K562 (cell line): ENCODE measurements around the gene PFKP. TPM values are rescaled to one million over a fixed set of nuclear protein-coding genes. Genes with fewer than 3 reads are reported as not detected.

ENCODE experiments used
- ETS1 ChIP-seq: conservative IDR thresholded peaks from 2 replicates; pipeline ENCODE4 v1.6.1; 2011; ENCODE audit warnings: low read depth, mild to moderate bottlenecking, low read length; ENCODE audit not compliant: control insufficient read depth
- HBP1 ChIP-seq: fragments of 450-650 bp; formaldehyde crosslinking; IDR thresholded peaks from 2 replicates; pipeline ENCODE4 v1.4.0; 2022; ENCODE audit warnings: missing genetic modification characterization
- HDAC6 ChIP-seq: IDR thresholded peaks from 2 replicates; pipeline ENCODE4 v1.6.1; 2012; ENCODE audit warnings: low read depth, mild to moderate bottlenecking, control low read depth, inconsistent platforms, low read length, moderate library complexity
- HDGF ChIP-seq: fragments of 450-650 bp; IDR thresholded peaks from 2 replicates; pipeline ENCODE4 v1.6.1; 2016
- SP1 ChIP-seq: sonication (generic); formaldehyde crosslinking; IDR thresholded peaks from 2 replicates; pipeline ENCODE4 v1.8.1; 2022; ENCODE audit warnings: mild to moderate bottlenecking, missing genetic modification reagents
- ZEB2 ChIP-seq: fragments of 450-650 bp; IDR thresholded peaks from 2 replicates; pipeline ENCODE4 v1.6.1; 2016
- polyA plus RNA-seq, 8 experiments: library from polyadenylated mRNA; depleted of rRNA in 4 of 8; stranded (reverse) in 5 of 8; unstranded in 3 of 8; fragments of >200 nt; fragmentation: Nextera tagmentation in 2 of 8; fragmentation: Illumina TruSeq in 1 of 8; extraction: Ambion mirVana in 2 of 8; extraction: Trizol in 1 of 8; gene quantifications; 2 replicates each; pipeline versions ENCODE4 v1.2.1 to v1.2.3, GENCODE V29; 2011 to 2014; ENCODE audit warnings: inconsistent platforms in 1 of 8, missing spikeins in 1 of 8
- total RNA-seq, 7 experiments: library from RNA; depleted of rRNA in 6 of 7; stranded (reverse); fragments of >200 nt in 6 of 7; fragmentation: Illumina TruSeq in 2 of 7; extraction: Trizol in 2 of 7; gene quantifications; 2 replicates each; pipeline versions ENCODE4 v1.2.1 to v1.2.3, GENCODE V29; 2011 to 2021; ENCODE audit warnings: low replicate concordance in 1 of 7
- TF ChIP-seq, protein P1 (sequence below): sonication (generic); formaldehyde crosslinking; IDR thresholded peaks from 2 replicates; pipeline ENCODE4 v1.8.0; 2022; ENCODE audit warnings: mild to moderate bottlenecking, missing genetic modification reagents
- TF ChIP-seq, protein P2 (sequence below): IDR thresholded peaks from 3 replicates; pipeline ENCODE4 v1.6.1; 2011; ENCODE audit warnings: borderline replicate concordance, mild to moderate bottlenecking, moderate library complexity; ENCODE audit not compliant: insufficient read length; ENCODE audit errors: extremely low read depth
- TF ChIP-seq, protein P3 (sequence below): fragments of 200-800 bp; sonication (Bioruptor generic); IDR thresholded peaks from 2 replicates; pipeline ENCODE4 v1.6.1; 2017; ENCODE audit warnings: missing genetic modification characterization, missing compliant biosample characterization
- TF ChIP-seq, protein P4 (sequence below): fragments of 450-650 bp; formaldehyde crosslinking; IDR thresholded peaks from 2 replicates; pipeline ENCODE4 v1.4.0; 2022; ENCODE audit warnings: missing genetic modification characterization

The PFKP gene
- total and polyA plus RNA-seq, 9 of the 15 experiments (the other 6 are each of a cell fraction or from before 2014, with no cell fraction given): 23.5 to 116 (median 62.1) TPM

DNA sequence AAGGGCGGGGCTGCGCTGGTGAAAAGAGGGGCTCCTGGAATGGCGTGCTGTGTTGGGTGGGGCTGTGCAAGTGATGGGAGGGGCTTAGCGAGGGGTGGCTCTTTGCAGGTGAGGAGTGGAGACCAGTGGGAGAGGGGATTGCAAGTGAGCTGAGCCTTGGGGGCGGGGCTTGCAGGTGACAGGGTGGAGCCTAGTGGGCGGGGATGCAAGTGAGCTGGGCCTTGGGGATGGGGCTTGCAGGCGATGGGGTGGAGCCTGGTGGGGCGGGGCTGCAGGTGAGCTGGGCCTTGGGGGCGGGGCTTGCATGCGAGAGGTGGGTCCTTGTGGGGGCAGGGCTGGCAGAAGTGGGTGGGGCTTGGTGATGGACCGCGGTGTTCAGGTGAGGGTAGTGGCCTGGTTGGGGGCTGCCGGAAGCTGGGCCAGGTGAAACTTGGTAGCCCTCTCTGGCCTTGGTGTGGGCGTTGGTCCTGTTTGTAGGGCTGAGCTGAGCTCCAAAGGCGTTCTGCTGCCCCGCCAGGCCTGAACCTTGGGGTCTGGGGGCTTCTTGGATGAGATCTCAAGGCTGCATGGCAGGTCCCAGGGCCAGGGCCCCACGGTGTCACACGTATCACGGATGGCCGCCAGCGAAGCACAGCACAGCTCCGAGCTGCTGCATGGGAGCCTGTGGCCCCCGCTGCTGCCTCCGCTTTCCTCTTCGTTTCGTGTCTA lies 106.0 kb downstream of the PFKP start (continued):
- TF ChIP-seq, protein P1, sequence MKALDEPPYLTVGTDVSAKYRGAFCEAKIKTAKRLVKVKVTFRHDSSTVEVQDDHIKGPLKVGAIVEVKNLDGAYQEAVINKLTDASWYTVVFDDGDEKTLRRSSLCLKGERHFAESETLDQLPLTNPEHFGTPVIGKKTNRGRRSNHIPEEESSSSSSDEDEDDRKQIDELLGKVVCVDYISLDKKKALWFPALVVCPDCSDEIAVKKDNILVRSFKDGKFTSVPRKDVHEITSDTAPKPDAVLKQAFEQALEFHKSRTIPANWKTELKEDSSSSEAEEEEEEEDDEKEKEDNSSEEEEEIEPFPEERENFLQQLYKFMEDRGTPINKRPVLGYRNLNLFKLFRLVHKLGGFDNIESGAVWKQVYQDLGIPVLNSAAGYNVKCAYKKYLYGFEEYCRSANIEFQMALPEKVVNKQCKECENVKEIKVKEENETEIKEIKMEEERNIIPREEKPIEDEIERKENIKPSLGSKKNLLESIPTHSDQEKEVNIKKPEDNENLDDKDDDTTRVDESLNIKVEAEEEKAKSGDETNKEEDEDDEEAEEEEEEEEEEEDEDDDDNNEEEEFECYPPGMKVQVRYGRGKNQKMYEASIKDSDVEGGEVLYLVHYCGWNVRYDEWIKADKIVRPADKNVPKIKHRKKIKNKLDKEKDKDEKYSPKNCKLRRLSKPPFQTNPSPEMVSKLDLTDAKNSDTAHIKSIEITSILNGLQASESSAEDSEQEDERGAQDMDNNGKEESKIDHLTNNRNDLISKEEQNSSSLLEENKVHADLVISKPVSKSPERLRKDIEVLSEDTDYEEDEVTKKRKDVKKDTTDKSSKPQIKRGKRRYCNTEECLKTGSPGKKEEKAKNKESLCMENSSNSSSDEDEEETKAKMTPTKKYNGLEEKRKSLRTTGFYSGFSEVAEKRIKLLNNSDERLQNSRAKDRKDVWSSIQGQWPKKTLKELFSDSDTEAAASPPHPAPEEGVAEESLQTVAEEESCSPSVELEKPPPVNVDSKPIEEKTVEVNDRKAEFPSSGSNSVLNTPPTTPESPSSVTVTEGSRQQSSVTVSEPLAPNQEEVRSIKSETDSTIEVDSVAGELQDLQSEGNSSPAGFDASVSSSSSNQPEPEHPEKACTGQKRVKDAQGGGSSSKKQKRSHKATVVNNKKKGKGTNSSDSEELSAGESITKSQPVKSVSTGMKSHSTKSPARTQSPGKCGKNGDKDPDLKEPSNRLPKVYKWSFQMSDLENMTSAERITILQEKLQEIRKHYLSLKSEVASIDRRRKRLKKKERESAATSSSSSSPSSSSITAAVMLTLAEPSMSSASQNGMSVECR (CRISPR knock-in tag): peak; percentile 35; the same call in 1 of the 2 replicates
- 0 out of 2 replicates have a peak, but pooled peaks have one; percentile 9 for TF ChIP-seq HBP1
- TF ChIP-seq, protein P2, sequence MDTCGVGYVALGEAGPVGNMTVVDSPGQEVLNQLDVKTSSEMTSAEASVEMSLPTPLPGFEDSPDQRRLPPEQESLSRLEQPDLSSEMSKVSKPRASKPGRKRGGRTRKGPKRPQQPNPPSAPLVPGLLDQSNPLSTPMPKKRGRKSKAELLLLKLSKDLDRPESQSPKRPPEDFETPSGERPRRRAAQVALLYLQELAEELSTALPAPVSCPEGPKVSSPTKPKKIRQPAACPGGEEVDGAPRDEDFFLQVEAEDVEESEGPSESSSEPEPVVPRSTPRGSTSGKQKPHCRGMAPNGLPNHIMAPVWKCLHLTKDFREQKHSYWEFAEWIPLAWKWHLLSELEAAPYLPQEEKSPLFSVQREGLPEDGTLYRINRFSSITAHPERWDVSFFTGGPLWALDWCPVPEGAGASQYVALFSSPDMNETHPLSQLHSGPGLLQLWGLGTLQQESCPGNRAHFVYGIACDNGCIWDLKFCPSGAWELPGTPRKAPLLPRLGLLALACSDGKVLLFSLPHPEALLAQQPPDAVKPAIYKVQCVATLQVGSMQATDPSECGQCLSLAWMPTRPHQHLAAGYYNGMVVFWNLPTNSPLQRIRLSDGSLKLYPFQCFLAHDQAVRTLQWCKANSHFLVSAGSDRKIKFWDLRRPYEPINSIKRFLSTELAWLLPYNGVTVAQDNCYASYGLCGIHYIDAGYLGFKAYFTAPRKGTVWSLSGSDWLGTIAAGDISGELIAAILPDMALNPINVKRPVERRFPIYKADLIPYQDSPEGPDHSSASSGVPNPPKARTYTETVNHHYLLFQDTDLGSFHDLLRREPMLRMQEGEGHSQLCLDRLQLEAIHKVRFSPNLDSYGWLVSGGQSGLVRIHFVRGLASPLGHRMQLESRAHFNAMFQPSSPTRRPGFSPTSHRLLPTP: no peak
- TF ChIP-seq ETS1: peak; percentile 50; the same call in 1 of the 2 replicates
- TF ChIP-seq HDAC6: 0 out of 2 replicates have a peak, but pooled peaks have one; percentile 35
- TF ChIP-seq SP1 (CRISPR knock-in tag): peak; percentile 92
- TF ChIP-seq HDGF: peak; percentile 94
- TF ChIP-seq, protein P3, sequence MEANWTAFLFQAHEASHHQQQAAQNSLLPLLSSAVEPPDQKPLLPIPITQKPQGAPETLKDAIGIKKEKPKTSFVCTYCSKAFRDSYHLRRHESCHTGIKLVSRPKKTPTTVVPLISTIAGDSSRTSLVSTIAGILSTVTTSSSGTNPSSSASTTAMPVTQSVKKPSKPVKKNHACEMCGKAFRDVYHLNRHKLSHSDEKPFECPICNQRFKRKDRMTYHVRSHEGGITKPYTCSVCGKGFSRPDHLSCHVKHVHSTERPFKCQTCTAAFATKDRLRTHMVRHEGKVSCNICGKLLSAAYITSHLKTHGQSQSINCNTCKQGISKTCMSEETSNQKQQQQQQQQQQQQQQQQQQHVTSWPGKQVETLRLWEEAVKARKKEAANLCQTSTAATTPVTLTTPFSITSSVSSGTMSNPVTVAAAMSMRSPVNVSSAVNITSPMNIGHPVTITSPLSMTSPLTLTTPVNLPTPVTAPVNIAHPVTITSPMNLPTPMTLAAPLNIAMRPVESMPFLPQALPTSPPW (CRISPR knock-in tag): peak; percentile 49
- TF ChIP-seq, protein P4, sequence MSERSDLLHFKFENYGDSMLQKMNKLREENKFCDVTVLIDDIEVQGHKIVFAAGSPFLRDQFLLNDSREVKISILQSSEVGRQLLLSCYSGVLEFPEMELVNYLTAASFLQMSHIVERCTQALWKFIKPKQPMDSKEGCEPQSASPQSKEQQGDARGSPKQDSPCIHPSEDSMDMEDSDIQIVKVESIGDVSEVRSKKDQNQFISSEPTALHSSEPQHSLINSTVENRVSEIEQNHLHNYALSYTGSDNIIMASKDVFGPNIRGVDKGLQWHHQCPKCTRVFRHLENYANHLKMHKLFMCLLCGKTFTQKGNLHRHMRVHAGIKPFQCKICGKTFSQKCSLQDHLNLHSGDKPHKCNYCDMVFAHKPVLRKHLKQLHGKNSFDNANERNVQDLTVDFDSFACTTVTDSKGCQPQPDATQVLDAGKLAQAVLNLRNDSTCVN (CRISPR knock-in tag): 0 out of 2 replicates have a peak, but pooled peaks have one; percentile 19
- peak; percentile 79; the same call in 1 of the 2 replicates for TF ChIP-seq ZEB2
